Hematopoietic multipotent progenitor cell treated with erythropoietin and hydrocortisone succinate and interleukin-3 and kit ligand, for 6 days (in vitro differentiated cells): Measurements from ENCODE around the gene FTO.

ENCODE experiments used
- DNase-seq: peaks from one replicate; pipeline ENCODE4 v3.0.0-alpha.2; 2015

The FTO gene

DNA sequence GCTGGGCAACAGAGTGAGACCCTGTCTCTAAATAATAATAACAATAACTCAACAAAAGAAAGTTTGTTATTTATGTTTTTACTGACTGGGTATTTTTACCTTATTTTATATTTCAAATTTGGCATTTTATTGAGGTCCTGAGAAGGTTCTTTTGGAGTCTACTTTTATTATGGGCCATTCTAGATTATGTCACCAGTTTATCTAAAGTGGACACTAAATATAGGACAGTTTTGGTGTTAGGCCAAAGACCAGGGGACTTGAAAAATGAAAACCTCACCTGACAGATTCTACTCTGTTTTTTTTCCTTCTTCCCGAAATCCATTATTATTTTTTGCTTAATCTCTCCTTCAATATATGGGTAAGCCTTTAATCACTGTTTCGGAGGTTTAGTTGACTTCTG lies 8.1 kb downstream of the FTO start:
- DNase-seq = no peak

DNA sequence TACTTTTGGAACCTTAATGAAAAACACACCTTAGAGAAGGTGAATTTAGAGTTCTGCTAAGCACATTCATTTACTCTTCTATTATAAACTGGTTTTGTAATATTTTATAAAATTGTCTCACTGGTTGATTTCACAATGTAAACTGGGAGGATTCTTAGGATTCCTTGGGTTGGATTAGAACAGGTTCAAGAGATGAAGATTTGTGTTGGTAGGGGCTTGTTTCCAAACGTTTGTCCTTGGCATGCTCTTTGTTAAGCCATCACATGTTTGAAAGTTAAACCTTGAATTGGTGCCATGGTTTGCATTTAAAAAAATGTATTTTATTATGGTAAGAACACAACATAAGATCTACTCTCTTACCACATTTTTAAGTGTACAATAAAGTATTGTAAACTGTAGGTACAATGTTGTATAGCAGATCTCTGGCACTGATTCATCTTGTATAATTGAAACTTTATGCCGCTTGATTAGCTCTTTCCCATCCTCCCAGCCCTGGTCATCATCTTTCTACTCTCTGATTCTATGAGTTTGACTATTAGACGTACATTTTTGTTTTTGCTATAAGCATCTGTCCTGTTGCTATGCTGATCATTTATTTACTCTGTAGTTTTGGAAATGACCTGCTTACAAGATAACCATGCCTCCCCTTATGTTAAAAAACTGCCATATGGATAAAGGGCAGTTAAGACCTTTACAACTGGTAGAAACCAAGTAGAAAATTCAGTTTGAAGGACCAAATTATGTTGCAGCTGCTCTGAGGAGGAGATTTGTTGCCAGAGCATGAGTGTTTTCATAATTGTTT lies 9.6 kb downstream of the FTO start:
- DNase-seq = no peak

DNA sequence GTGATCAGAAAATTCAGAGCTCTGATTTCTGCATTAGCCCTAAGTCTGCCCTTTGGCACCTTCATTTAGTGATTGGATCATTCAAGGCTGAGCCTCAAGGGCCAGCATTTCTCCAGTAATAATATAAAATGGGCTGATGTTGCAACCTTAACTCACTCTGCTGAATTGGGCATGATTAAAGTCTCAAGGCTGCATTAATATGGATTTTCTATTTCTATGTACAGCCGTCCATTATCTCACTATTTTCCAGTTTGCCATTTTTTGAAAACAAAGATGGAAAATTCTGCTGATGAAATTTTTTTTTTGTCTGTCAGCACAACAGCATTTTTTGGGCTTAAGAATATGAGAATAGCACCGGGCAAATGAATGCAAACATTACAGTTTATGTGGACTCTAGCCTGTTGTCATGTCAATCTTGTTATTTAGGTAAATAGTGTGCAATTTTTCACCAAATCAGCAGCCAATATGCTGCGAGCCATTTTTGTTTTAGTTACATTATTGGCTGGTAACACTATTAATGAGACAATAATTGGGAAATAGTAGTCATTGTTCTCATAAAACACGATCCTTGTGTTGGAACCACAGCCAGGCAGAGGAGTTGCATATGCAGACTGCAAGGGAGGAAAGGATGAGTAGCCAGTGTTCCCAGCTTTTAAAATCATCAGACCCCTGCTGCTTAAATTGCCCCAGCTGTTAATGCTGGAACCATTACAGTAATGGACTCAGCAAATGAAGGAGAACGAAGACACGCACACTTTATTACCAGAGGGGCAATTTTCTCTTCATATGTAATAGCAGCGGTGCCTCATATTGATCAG lies 10.5 kb downstream of the FTO start:
- DNase-seq = no peak

DNA sequence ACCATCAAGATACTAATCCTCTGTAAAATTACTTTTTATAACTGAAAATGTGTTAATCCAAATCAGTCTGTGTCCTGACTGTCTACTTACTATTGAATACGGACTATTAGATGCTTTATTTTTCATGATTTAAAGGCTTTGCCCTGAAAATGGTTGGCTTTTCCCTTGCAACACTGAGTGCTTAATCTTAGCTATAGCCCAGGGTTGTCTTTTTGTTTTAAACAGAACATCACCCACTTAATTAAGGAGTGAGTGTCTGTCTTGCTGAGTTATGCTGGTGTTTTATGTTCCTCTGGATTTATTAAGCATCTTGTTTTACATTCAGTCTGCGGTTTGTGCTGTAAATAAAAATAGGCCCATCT lies 11.0 kb downstream of the FTO start:
- no peak for DNase-seq

DNA sequence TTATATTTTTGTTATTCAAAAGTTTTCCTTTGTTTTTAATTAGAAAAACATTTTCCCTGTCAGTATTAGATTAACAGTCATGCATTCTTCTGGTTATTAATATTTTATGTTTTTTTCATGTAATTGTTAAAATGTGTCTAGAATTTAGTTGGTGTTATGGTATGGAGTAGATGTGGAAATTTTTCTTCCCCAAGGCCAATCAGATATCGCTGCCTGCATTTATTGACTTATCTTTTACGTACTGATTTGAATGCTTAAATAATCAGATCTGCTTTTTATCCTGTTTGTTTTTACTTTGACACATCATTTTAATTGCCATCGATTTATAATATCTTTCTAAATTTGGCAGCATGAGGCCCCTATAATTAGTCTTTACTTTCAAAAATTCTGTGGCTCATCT lies 13.6 kb downstream of the FTO start:
- no peak for DNase-seq

DNA sequence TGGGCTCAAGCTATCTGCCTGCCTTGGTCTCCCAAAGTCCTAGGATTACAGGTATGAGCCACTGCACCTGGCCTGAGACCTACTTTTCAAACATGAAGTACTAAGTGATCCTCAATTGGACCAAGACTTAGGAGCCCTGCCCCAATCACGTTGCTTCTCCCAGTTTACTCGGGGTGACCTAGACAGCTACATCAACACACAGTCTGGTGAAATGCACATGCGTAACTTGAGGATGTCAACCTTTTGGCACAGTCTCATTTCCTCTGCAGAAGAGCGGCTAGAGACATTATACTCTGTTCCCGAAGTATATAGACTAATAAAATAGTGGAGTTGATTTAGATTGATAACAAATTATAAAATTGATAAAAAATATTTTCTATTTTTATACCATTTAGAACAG lies 17.1 kb downstream of the FTO start:
- DNase-seq = no peak

DNA sequence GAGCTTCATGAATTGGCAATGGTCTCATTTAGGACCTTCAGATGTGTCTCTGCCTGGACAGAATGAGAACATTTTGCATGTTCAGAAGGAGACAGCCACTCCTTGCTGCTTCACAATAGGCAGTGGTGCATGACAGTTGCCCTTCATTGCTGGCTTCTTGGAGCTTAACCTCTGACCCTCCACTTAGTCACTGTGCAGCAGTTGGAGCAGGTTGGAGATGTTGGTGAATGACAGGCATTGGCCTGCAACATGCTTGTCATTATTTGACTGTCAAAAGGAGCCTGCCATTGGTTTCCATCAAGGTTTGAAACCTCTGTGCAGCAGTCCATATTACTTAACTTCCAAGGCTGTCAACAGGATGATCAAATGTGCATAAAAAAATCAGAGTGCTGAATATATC lies 22.7 kb downstream of the FTO start:
- no peak for DNase-seq

DNA sequence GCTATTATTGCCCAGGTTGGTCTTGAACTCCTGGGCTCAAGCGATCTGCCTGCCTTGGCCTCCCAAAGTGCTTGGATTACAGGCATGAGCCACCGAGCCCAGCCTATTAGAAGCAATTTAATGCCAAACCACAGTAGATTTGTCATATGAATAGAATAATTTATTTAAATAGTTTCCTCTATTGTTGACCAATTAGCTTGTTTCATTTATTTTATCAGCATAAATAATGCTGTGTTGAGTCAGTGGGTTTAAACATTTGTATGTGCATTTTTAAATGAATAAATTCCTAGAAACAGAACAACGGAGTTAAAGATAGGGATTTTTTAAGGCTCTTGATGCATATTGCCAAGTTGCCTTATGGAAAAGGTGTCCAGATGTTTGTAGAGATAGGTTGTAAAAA lies 26.7 kb downstream of the FTO start:
- DNase-seq = no peak

DNA sequence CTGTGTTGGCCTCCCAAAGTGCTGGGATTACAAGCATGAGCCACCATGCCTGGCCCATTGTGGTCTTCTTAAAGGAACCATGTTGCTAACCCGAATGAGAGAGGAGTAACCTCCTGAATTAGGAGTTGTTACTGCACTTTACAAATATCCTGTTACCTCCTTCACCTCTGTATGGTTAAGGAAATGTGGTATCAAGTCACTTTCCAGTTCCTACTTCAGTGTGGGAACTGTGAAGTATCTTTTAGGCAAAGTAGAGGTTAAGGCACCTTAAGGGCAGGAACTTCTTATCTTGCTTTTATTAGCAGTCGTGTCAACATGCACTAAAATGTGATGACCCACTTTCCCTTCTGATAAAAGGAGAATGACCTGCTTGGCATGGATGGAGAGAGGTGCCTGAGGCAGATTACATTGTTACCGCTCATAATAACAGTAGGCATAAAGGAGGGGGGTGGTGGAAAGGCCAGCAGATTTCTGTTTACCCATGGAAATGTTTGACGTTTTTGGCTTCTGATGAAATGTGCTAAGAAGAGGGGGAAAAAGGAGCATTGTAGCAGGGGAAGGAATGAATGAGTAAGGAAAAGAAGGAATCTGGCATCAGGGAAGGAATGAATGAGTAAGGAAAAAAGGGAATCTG lies 28.5 kb downstream of the FTO start:
- peak; percentile 21 for DNase-seq

DNA sequence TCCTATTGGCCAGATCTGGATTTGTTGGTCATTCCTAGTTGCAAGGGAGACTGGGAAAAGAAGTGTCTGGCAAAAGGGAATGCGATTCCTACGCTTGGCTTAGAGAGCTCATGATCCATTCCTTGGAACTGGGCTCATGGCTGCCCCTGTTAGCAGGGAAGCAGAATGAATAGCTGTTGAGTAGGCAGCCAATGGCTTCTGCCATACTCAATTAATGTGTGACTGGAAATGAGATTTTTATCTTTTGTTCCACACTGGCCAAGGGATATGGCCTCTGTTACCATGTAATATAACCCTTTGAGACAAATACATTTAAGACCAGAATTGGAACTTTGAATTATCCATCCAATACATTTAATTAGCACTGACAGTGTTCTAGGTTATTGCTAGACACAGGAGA lies 31.0 kb downstream of the FTO start:
- no peak for DNase-seq

DNA sequence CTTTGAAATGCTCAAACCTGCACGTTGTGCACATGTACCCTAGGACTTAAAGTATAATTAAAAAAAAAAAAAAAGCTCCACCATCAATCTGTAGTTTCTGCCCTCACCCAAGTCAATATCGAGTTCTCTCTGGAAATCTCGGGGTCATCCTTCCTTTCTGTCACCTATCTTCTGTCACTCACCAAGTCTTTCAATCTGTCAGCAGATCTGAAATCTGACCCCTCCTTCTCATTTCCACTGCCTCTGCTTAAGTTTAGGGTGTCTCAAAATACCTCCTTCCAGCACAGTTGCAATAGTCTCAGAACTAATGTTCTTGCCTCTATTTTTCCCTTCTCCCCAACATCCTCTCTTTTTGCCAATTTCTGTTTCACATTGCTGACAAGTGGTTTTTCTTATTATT lies 32.3 kb downstream of the FTO start:
- no peak for DNase-seq

DNA sequence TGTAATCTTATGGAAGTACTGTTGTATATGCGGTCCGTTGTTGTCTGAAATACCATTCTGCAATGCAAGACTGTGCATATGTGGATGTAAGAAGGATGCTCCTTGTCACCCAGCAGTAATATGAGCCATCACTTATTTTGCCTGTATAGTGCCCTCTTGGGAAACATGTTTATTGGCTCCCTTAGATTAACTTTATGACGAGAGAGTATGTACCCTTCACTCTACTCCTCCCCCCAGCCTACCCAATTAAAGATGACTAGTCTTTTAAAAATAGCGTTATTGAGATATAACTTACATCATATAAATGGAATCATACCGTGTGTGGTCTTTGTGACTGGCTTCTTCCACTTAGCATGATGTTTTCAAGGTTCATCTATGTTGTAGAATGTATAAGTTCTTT lies 33.6 kb downstream of the FTO start:
- DNase-seq = no peak

DNA sequence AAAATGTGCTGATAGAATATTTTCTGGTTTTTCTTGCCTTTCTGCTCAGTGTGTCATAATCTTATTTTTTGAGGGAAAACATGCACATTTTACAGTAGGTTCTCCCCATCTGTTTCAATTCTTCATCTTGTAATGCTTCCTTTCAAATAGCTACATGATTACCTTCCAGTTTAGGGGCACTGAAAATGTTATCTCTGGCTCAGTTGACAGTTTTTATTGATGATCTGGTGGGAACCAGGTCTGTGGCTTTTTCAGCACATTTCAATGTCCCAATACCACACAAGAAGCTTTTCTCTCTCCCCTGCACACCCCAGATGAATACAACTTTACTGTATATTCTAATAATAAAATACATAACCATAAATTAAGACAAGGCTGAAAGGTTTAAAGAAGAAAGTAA lies 36.5 kb downstream of the FTO start:
- DNase-seq = no peak

DNA sequence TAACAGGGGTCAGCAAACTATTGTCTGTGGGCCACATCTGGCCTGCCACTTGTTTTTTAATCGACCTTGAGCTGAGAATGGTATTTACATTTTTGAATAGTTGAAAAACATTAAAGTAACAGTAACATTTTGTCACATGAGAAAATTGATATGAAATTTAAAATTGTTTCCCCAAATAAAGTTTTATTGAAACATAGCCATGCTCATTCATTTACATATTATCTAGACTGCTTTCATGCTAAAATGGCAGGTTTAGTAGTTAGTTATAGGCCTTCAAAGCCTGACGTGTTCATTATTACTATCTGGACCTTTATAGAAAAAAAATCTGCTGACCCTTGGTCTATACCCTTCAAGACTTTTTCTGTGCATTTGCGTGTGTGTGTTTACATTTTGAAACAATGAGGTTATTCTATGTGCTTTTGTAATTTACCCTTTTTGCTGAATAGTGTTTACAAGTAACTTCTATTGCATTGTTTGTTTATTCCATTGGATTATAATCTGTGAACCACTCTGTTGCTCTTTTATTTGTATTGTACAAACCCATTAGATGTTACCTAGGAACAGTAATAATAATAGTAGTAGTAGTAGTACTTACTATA lies 37.1 kb downstream of the FTO start:
- no peak for DNase-seq

DNA sequence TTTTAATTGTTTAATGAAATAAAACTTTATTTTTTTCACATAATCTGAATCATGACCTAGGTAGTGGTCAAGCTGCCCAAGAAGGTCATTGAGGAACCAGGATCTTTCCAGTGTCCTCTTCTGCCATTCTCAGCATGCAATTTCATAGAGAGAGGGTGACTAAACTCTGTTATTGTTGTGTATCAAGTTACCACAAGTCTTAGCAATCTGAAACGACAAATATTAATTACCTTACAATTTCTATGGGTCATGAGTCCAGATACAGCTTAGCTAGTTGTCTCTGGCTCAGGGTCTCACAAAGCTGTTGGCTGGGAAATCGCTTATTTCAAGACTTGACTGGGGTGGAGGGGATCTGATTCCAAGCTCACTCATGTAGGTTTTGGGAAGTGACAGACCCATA lies 37.6 kb downstream of the FTO start:
- DNase-seq = no peak

DNA sequence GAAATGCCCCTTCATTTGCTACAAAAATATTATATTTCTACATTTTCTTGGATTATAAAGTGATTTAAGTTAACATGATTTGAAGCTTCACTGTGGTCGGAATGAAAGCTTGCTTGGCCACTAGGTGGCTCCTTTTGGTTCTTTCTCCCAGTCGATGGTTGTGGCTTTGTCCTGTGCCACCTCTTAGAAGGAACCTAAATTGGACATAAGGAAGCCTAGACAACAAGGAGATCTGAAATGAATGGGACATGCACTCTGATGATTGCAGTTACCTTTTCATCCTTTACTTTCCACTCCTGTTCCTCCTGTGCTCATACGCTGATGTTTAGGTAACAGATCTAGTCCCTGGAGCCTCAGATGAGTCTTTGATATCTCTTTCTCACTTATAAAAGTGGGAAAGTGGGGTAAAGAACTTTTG lies 39.2 kb downstream of the FTO start:
- peak; percentile 65 for DNase-seq

DNA sequence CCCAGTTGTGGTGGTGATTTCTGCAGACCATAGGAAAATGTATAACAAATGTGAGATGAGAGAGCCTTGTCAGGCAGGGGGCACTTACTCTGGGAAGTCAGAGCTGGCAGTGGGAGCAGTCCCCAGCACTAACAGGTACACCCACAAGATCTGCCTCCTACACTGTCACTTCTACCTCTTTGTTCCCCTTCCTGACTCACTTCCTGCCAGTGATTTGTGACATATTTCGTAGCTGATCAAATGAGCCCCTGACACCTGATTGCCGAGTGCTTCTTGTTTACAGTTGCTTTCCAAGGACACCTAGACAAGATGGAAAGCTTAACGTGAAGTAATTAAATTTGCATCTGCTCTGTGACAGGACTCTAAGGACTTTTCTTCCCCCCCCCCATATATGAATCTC lies 40.5 kb downstream of the FTO start:
- no peak for DNase-seq

DNA sequence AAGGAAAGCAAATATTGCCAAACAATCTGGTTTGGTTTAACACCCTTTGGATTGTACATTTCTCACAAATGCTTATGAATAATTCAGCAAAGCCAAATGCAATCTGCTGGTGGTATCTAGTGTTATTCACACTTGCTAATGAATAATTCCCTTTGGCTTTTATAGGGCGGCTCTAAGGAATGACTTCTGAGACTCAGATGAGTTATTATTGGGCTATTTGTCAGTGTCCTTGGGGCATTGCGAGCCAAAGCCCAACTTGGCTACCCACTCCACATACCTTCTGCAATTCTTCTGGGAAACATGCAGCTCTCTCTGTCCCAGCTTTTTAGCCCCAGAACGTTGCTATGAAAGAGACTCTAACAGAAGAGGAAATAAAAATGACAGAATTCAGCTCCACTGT lies 41.1 kb downstream of the FTO start:
- no peak for DNase-seq

DNA sequence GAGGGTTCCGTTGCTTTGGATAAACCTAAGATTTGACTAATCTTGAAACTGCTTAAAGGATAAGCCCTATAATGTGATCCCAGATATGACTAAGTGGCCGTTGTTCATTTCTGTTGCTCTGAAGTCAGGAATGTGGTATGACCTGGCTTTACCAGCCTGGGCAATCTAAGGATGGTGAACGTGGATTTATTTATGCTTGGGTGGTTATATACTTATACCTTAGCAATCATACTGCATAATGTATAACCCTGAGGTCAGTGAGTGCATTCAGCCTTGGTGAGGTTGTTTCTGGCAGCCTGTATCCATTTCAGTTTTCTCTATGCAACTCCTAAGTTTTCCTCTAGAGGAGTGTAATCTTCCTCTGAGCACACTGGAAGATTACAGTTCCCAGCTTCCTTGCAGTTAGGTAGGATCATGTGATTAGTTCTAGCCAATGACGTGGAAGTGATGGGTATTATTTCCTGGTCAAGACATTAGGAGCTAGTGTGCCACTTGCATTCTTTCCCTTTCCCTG lies 41.9 kb downstream of the FTO start:
- DNase-seq = no peak

DNA sequence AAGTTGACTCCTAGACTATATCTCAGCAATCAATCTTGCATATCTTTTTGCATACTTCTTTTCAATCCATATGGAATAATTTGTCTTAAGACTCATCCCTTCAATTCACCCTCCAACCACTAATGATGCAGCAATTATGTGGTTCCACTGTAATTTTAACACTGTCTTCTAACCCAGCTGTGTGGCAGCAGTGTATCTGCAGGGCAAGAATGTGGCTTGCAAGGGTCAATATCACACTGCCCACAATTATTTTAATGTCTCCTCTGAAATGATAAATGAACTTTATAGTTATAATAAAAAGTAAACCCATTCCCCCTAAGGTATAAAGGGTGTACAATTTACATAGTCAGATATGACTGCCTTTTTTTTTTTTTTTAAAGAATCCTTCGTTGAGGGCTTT lies 48.6 kb downstream of the FTO start:
- no peak for DNase-seq

DNA sequence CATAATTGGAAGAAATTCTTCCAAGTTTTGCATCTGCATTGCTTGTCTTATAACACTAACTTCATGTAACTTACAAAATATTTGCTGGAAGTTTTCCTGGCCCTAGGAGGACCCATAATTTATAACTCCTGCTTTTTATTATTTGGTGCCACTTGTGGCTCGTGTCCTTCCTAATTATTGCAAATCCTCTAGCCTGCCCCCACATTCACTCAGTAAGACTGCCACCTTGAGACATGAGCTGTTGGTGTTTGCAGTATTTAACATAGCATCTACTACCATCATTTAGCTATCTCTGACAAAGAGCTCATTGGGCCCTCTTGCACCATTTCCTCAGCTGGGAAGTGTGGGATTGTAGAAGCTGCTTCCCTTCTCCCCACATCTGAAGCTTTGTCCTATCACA lies 49.5 kb downstream of the FTO start:
- DNase-seq = no peak

DNA sequence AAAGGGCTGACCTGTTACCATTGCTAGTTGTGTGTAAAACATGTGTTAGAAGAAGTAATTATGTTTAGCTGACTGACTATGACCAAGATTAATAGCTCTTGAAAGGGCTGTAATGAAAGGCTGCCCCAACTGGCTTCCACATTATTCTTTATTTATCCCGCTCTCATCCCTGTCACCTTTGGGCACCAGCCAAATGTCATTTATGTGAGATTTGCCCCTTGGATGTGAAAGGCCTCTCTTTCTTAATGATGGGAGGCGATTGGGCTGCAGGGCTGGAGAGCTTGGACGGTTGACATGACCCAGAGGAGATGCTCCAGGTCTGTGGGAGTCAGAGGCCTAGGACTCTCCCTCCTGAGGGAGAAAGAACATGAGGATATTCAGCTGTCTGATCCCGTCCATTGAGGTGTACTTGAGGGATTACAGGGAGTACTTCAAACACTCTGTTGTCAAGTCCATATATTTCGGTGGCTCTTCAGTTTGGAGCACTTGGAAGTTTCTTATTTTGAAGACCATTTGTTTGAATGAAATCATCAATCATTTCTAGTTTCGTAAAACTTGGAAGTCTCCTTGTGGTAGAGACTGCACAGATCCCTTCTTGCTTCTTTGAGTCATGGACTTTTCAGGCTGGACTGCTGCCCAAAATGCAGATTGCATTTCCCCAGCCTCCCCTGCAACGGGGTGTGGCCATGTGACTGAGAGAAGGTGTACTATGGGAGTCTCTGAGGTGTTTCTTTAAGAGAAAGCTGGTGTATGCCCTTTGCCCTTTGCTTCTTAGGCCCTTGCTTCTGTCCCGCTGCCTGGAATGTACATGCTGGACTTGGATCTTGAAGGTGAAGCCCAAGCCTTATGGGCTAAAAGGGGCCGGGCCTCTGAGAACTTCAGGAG lies 51.3 kb downstream of the FTO start:
- DNase-seq = peak; percentile 10
